Subcutaneous abdominal adipose tissue (tissue), 5 donors: ENCODE measurements around the gene FBXW7.

Experiments used
- H3K27ac ChIP-seq: one replicate; pipeline ENCODE4 v1.7.0; 2013; ENCODE audit warnings: low read depth, mild to moderate bottlenecking, inconsistent platforms, low read length, moderate library complexity
- H3K27me3 ChIP-seq, 5 donors: one replicate each; pipeline ENCODE4 v1.7.0; 2013; ENCODE audit warnings: low read length in 5 of 5, inconsistent platforms in 1 of 5; ENCODE audit not compliant: control insufficient read depth in 5 of 5, insufficient read depth in 4 of 5
- H3K36me3 ChIP-seq, 5 donors: one replicate each; pipeline ENCODE4 v1.7.0; 2013; ENCODE audit warnings: low read length in 5 of 5; ENCODE audit not compliant: control insufficient read depth in 5 of 5, insufficient read depth in 5 of 5
- H3K4me1 ChIP-seq, 5 donors: one replicate each; pipeline ENCODE4 v1.7.0; 2013; ENCODE audit warnings: low read length in 5 of 5, mild to moderate bottlenecking in 3 of 5, moderate library complexity in 1 of 5; ENCODE audit not compliant: control insufficient read depth in 5 of 5, insufficient read depth in 5 of 5
- H3K4me3 ChIP-seq, 5 donors: one replicate each; pipeline ENCODE4 v1.7.0; 2013; ENCODE audit warnings: low read length in 5 of 5, low read depth in 1 of 5
- H3K9ac ChIP-seq, 5 donors: one replicate each; pipeline ENCODE4 v1.7.0; 2013; ENCODE audit warnings: low read length in 5 of 5, mild to moderate bottlenecking in 4 of 5, moderate library complexity in 3 of 5
- H3K9me3 ChIP-seq, 5 donors: one replicate each; pipeline ENCODE4 v1.7.0; 2013; ENCODE audit warnings: low read length in 5 of 5; ENCODE audit not compliant: control insufficient read depth in 5 of 5
- donor health status: healthy.
- donor health status: healthy.
- donor health status: healthy.
- donor health status: healthy.
- donor health status: healthy.

FBXW7 gene

DNA sequence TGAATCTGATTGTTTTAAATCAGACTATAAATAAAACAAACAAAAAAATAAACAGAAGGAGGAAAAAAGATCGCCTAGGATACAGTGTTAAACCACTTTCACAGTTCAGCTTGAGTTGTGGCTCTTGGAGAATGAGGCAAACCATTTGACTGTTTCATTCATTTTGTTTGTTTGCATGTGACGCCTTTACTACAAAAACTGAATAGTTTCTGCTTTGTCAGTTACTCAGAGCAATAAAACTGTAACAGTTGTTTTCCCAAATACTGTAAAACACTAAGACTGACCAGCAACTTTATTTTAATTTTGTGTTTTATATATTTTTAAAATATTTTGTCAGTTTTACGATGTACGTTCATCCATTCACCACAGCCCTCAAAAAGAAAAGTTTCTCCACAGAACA lies 214.5 kb downstream of the FBXW7 start:
- Histone ChIP-seq H3K4me3 (no peak overlapping the region), H3K9me3 (no peaks in the 10 kb centered on the region), H3K27me3 (no peaks in the 10 kb centered on the region), H3K4me1 (peaks cover 0 to 17% (median 5%) of the 10 kb centered on the region in 5 donors), H3K36me3 (peaks cover 27 to 49% (median 31%) of the 10 kb centered on the region in 5 donors), H3K9ac (no peak overlapping the region), H3K27ac (no peak overlapping the region)

- no peak overlapping the region for H3K9ac ChIP-seq
- H3K9me3 ChIP-seq: no peaks in the 10 kb centered on the region
- peaks cover 0 to 17% (median 5%) of the 10 kb centered on the region in 5 donors for H3K4me1 ChIP-seq
- H3K27ac ChIP-seq: no peak overlapping the region
- no peak overlapping the region for H3K4me3 ChIP-seq
- H3K27me3 ChIP-seq: no peaks in the 10 kb centered on the region
- peaks cover 0 to 12% (median 1%) of the 10 kb centered on the region in 5 donors for H3K36me3 ChIP-seq
Observed at GRCh38 chr4:152316969-152317368, 218.9 kb downstream of the FBXW7 start.

GRCh38 chr4:152310257-152310656 lies 225.6 kb downstream of the FBXW7 start:
- no peak overlapping the region for H3K4me3 ChIP-seq
- H3K27me3 ChIP-seq: no peaks in the 10 kb centered on the region
- H3K9ac ChIP-seq: no peak overlapping the region
- H3K36me3 ChIP-seq: no peaks in the 10 kb centered on the region
- H3K27ac ChIP-seq: no peak overlapping the region
- H3K9me3 ChIP-seq: no peaks in the 10 kb centered on the region
- no peaks in the 10 kb centered on the region for H3K4me1 ChIP-seq

- no peak overlapping the region for H3K4me3 ChIP-seq
- H3K27me3 ChIP-seq: no peaks in the 10 kb centered on the region
- H3K27ac ChIP-seq: no peak overlapping the region
- H3K36me3 ChIP-seq: no peaks in the 10 kb centered on the region
- H3K9me3 ChIP-seq: no peaks in the 10 kb centered on the region
- no peak overlapping the region for H3K9ac ChIP-seq
- no peaks in the 10 kb centered on the region for H3K4me1 ChIP-seq
Observed at GRCh38 chr4:152309418-152309817, 226.5 kb downstream of the FBXW7 start.

DNA sequence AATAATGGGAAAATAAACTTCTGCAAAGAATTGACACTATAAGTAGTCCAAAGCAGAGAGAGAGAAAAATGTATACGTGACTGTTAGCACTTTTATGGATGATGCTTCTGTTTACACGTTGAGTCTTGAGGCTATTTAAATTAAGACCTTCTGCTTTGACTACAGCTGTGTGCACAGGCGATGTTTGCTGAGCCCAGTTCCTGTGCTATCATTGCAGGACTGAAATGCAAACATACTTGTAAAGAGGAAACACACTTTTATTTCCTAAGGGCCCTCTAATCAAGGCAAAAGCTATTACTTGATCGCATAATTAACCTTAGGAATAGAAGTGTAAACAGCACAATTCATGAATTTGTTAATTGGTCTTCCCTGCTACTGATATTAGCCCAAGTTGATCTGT lies 226.9 kb downstream of the FBXW7 start:
- Histone ChIP-seq H3K36me3 (no peaks in the 10 kb centered on the region), H3K4me3 (no peak overlapping the region), H3K4me1 (no peaks in the 10 kb centered on the region), H3K27me3 (no peaks in the 10 kb centered on the region), H3K9ac (no peak overlapping the region), H3K9me3 (no peaks in the 10 kb centered on the region), H3K27ac (no peak overlapping the region)

DNA sequence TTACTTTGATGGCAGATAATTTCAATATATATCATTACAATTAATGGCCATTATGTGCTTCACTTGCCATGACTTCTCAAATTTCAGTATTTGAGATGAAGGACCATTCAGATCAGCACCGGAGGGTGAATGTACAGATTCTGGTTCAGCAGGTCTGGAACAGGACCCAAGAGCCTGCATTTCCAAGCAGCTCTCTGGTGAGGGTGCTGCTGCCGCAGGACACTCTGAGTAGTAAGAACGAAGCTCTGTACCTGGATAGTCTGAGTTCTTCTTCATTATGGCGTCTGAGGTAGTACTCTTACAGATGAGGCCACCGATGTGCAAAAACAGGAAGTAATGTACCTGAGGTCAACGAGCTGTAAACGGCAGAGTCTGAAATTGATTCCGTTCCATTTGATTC lies 228.2 kb downstream of the FBXW7 start:
- Histone ChIP-seq H3K36me3 (no peaks in the 10 kb centered on the region), H3K27me3 (no peaks in the 10 kb centered on the region), H3K4me1 (no peaks in the 10 kb centered on the region), H3K27ac (no peak overlapping the region), H3K9ac (no peak overlapping the region), H3K4me3 (no peak overlapping the region), H3K9me3 (no peaks in the 10 kb centered on the region)

DNA sequence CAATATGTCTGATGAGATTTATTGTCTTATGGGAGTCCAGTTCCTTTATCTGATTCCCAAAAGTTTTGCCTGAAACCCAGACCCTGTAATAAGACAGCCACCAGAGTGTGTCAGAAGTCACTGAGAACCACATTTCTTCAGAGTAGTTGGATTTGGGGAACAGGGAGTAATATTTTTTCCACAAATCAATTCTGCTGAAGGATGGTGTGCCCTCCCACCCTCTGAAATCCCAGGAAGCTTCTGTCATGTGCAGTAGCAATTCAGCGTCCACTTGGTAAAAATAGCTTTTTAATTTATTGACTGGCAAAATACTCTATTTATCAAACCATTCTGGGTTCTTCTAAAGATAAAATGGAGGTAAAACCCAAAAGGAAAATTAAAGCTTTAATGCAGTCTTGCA lies 229.4 kb downstream of the FBXW7 start:
- Histone ChIP-seq H3K36me3 (no peaks in the 10 kb centered on the region), H3K4me1 (no peaks in the 10 kb centered on the region), H3K9me3 (no peaks in the 10 kb centered on the region), H3K9ac (no peak overlapping the region), H3K4me3 (no peak overlapping the region), H3K27ac (no peak overlapping the region), H3K27me3 (no peaks in the 10 kb centered on the region)

- H3K36me3 ChIP-seq: no peaks in the 10 kb centered on the region
- H3K27ac ChIP-seq: no peak overlapping the region
- no peaks in the 10 kb centered on the region for H3K4me1 ChIP-seq
- no peaks in the 10 kb centered on the region for H3K27me3 ChIP-seq
- no peaks in the 10 kb centered on the region for H3K9me3 ChIP-seq
- H3K9ac ChIP-seq: no peak overlapping the region
- H3K4me3 ChIP-seq: no peak overlapping the region
Observed at GRCh38 chr4:152304220-152304619, 231.7 kb downstream of the FBXW7 start.

- Histone ChIP-seq H3K27me3 (no peaks in the 10 kb centered on the region), H3K4me1 (peaks cover 0 to 5% (median 3%) of the 10 kb centered on the region in 5 donors), H3K4me3 (no peak overlapping the region), H3K27ac (no peak overlapping the region), H3K9ac (no peak overlapping the region), H3K9me3 (no peaks in the 10 kb centered on the region), H3K36me3 (no peaks in the 10 kb centered on the region)
Observed at GRCh38 chr4:152301381-152301780, 234.5 kb downstream of the FBXW7 start.

DNA sequence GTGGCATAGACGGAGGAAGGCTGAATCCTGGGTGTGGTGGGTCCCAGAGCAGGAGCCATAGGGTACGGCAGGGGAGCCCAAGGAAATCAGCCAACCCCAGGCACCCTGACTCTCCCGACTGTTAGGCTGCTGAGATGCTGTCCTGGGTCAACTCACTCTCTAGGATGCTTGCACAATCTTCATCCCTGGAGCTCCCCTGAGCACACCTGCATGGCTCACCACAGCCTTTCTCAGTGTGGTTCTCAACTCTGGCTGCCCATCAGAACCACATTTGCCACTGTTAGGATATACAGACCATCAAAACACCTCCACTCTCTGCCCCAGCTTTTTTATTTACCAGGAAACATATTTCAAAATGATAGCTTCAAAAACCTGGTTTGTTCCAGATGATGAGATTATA lies 236.3 kb downstream of the FBXW7 start:
- H3K9ac ChIP-seq: no peak overlapping the region
- H3K4me3 ChIP-seq: no peak overlapping the region
- no peak overlapping the region for H3K27ac ChIP-seq
- H3K4me1 ChIP-seq: peaks cover 0 to 5% (median 3%) of the 10 kb centered on the region in 5 donors
- no peaks in the 10 kb centered on the region for H3K36me3 ChIP-seq
- no peaks in the 10 kb centered on the region for H3K9me3 ChIP-seq
- no peaks in the 10 kb centered on the region for H3K27me3 ChIP-seq

DNA sequence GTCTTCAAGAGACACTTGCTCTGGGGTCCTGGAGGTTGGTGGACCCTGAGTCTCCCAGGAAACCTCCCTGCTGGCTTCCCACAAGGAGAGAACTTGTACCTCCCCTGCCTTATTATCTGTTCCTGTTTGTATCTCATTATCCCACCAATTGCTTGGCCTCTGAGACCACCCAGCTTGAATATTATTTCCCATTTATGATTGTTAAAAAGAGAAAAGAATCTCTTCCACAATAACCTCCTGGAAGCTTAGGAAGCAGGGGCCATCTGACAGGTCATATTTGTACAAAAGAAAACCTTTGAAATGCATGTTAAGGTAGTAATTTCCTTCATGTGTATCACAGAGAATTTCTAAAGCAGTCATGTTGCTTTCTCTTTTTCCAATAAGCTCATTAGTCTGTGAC lies 239.5 kb downstream of the FBXW7 start:
- Histone ChIP-seq H3K4me1 (peaks cover 0 to 5% (median 3%) of the 10 kb centered on the region in 5 donors), H3K9me3 (no peaks in the 10 kb centered on the region), H3K4me3 (no peak overlapping the region), H3K36me3 (no peaks in the 10 kb centered on the region), H3K9ac (no peak overlapping the region), H3K27ac (no peak overlapping the region), H3K27me3 (no peaks in the 10 kb centered on the region)
